Activated naive CD4-positive, alpha-beta T cell treated with anti-CD3 and anti-CD28 coated beads, Interleukin-2, amount 50 U/mL, for 72 hours (primary cell): ENCODE data around the gene SIL1. TPM values are rescaled to one million over a fixed set of nuclear protein-coding genes. Genes with fewer than 3 reads are reported as not detected.
"Not testable (repeated sequence)": the region's sequence is repeated elsewhere in the genome, so short reads cannot be mapped to it uniquely, and the experiment has no call there.

Experiments
- ATAC-seq, 2 donors: fragments of 150-1000 bp; cut with Tn5 transposase; 2 replicates each; pipeline ENCODE4 v1.10.0; 2021; ENCODE audit warnings: mild to moderate bottlenecking in 2 of 2, moderate library complexity in 2 of 2
- DNase-seq, 2 donors: peaks; one replicate each; pipeline ENCODE4 v3.0.0; 2021 to 2022; ENCODE audit warnings: low spot score in 2 of 2
- H3K27ac Mint-ChIP-seq, 2 donors: one replicate each; pipeline ENCODE4 v1.8.0; 2022; ENCODE audit warnings: mild to moderate bottlenecking in 2 of 2, mixed read lengths in 2 of 2
- H3K36me3 Mint-ChIP-seq, 2 donors: one replicate each; pipeline ENCODE4 v1.8.0; 2022; ENCODE audit warnings: mixed read lengths in 2 of 2
- H3K9me3 Mint-ChIP-seq, 2 donors: one replicate each; pipeline ENCODE4 v1.8.0; 2022; ENCODE audit warnings: mixed read lengths in 2 of 2
- total RNA-seq, 2 donors: library from RNA; stranded (reverse); gene quantifications; one replicate each; pipeline ENCODE4 v1.2.3, GENCODE V29; 2022

Gene SIL1
- total RNA-seq, 2 donors from 2014 or later, result 29.7 to 31.4 TPM

DNA sequence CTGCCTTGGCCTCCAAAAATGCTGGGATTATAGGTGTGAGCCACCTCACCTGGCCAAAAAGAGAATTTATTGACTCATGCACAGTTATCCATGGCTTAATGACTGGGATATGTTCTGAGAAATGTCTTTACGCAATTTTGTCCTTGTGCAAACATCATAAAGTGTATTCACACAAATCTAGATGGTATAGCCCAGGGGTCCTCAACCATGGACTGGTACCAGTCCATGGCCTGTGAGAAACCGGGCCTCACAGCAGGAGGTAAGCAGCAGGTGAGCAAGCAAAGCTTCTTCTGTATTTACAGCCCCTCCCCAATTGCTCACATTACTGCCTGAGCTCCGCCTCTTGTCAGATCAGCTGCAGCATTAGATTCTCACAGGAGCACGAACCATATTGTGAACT is 12.4 kb upstream of the SIL1 start:
- Mint-ChIP-seq H3K9me3 (no peaks in the 10 kb centered on the region), H3K36me3 (no peaks in the 10 kb centered on the region), H3K27ac (no peak overlapping the region)
- ATAC-seq (no peak), DNase-seq (no peak)

DNA sequence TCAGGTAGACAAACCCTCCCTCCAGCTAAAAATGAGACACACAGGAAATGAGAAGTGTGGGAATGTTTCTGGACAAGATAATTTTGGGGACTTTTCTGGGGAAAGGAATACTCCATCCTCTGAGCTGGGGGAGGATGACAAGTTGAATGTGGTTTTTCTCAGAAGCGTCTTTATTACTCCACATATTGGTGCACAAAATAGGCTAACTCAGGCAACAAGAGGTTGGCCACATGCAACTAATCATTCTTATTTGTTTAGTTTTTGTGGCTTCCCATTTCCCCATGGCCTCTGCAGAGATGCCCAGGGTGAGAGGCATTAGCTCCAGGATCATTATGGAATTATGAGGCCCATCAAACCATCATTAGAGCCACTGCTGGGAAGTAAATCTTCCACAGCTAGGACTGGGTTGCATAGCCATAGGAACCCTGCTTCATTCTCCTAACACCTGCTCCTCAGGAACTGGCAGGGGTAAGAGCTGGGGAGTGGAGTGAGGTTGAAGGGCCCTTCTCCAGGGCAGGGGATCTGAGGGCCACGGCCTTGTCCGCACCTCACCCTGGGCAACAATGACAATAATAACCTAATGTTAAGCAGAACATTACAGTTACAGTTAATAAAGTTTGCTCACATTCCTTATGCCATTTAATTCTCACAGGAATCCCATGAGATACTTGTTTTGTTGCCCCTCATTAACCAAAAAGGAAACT is 9.3 kb upstream of the SIL1 start:
- H3K9me3 Mint-ChIP-seq, result no peaks in the 10 kb centered on the region
- ATAC-seq, result no peak

DNA sequence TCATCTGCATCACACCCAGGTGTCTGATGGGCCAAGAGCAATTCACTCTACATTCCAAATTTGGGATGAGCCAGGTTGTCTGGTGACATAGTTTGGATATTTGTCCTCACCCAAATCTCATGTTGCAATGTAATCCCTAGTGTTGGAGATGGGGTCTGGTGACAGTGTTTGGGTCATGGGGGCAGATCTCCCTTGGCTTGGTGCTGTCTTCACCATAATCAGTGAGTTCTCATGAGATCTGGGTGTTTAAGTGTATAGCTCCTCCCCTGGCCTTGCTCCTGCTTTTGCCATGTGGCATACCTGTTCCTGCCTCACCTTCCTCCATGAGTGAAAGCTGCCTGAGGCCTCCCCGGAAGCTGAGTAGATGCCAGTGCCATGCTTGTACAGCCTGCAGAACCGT is 7.4 kb upstream of the SIL1 start:
- no peak overlapping the region for H3K27ac Mint-ChIP-seq
- no peak for ATAC-seq
- no peak for DNase-seq
- no peaks in the 10 kb centered on the region for H3K9me3 Mint-ChIP-seq
- no peaks in the 10 kb centered on the region for H3K36me3 Mint-ChIP-seq

More for the DNA sequence above, 9.3 kb upstream of the SIL1 start:
- no peak for DNase-seq
- no peak overlapping the region for H3K27ac Mint-ChIP-seq
- H3K36me3 Mint-ChIP-seq, result no peaks in the 10 kb centered on the region

DNA sequence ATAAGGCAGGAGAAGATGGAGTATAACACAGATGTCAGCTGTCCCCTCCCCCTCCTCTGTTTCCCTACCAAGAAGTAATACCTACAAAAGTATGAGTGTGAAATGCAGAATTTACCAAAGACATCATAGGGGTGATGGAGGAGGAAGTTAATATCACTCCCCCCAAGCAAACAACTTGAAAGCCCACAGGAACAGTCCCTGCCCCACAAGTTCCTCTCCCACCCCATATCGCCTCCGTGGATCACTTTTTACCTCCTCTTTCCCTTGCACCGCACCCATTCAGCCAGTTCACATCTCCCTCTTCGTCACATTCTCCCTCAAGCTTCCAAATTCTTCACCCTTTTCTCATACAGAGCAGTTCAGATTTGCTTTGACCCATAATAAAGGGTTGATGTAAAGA is 7.0 kb upstream of the SIL1 start:
- no peaks in the 10 kb centered on the region for H3K36me3 Mint-ChIP-seq

DNA sequence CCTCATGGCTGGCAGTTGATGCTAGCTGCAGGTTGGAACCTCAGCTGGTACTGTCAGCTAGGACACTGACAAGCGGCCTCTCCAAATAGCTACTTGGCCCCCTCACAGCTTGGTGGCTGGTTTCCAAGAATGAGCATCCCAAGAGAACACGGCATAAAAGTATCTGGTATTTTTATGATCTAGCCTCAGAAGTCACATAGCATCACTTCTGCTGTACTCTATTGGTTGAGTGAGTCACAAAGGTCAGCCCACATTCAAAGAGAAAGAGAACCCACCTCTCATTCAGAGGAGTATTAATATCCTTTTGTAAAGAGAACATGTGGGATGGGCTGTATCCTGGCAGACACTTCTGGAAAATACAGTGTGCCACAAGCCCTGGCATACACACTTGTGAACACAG is 6.0 kb upstream of the SIL1 start:
- Mint-ChIP-seq H3K36me3 (no peaks in the 10 kb centered on the region), H3K9me3 (no peaks in the 10 kb centered on the region), H3K27ac (no peak overlapping the region)
- peak in 1 of 2 donors; percentile 54 for ATAC-seq
- no peak for DNase-seq

More for the DNA sequence above, 7.0 kb upstream of the SIL1 start:
- DNase-seq, result no peak
- no peak for ATAC-seq
- Mint-ChIP-seq H3K9me3 (no peaks in the 10 kb centered on the region), H3K27ac (no peak overlapping the region)

DNA sequence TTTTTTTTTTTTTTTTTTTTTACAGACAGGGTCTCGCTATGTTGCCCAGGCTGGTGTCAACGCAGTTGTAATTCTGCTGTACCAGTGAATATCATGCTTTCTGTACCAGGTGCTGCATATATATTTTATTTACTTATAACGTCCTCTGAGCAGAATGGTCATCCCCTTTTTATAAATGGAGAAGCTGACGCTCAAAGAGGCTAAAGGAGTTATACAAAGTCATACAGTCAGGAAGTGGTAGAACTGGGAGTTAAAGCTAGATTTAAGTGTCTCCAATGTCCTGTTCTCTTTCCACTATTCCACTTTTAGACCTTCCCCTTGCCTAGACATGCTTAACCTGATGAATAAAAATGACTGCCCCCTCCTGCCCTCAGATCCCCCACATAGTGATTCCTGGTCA is 1.2 kb upstream of the SIL1 start:
- H3K9me3 Mint-ChIP-seq, result no peaks in the 10 kb centered on the region

DNA sequence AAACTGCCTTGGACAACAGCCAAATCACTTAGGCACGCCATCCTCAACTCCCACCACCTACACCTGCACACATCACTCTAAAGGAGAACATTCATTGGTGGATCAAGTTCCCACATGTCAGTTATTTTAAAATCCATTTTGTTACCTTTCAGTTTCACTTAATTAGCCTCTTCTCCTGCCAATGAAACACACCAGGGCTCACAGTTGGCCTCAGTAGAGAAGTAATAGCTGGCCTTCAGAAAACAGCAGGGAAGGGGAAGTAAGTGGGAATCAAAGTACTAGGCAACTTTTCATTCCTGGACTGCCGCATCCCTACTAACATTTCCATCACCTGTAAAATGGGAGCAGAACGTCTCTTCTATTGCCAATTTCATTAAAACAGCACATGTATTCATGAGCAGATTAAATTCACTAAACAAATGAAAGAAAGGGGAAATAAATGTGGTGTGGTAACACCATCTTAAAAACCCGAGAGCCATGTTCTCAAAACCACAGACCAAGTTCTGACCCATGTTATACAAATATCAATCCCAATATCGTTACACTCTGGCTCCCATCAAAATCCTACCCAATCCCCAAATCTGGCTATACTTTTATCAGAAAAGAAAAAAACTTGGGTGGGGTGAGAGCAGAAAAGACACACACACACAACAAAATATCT is 1.7 kb downstream of the SIL1 start:
- Mint-ChIP-seq H3K27ac (peak overlapping the region in 1 of 2 donors; percentile 90), H3K9me3 (no peaks in the 10 kb centered on the region), H3K36me3 (peaks cover 17 to 23% of the 10 kb centered on the region in 2 donors)
- no peak for ATAC-seq
- DNase-seq, result no peak

More for the DNA sequence above, 1.2 kb upstream of the SIL1 start:
- ATAC-seq (no peak), DNase-seq (no peak)
- no peak overlapping the region for H3K27ac Mint-ChIP-seq
- peaks cover 12 to 15% of the 10 kb centered on the region in 2 donors for H3K36me3 Mint-ChIP-seq

DNA sequence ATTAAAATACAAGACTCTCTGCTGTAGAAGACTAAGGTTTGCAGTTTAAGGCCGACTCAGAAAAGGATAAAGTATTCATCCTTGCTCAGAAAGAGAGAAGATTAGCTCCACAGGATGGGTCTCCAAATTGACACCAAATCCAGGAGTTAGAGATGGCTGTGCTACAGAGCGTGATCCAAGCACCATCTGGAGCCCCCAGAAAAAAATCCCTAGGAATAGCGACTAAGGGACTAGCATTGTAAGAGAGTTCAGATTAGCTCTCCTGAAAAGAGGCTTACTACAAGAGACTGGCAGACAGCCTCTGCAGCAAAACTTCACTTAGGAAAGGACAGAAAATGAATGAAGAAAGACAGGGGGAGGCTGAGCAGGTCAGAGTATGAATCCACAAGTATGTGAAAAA is 3.7 kb downstream of the SIL1 start:
- peaks cover 17 to 23% of the 10 kb centered on the region in 2 donors for H3K36me3 Mint-ChIP-seq
- no peak overlapping the region for H3K27ac Mint-ChIP-seq
- no peak for ATAC-seq
- H3K9me3 Mint-ChIP-seq, result no peaks in the 10 kb centered on the region
- DNase-seq, result no peak

DNA sequence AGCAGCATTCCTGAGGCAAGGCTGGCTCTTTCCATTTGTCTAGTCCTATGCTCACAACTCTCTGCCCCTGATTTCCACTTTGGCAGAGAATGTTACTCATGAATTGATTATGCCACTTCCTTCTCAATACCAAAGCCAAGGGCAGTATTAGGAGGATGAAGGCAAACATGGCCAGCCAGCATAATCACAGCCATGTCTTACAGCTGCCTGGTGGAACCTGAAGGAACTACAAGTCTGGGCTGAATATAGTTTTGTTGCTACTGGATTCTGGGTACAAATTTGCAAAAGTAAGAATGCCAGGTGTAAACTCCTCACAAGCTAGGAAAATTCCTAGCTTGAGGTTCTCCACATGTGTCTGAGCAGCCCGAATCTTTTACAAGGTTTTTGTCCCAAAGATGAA is 4.2 kb downstream of the SIL1 start:
- ATAC-seq (no peak), DNase-seq (no peak)
- Mint-ChIP-seq H3K27ac (no peak overlapping the region), H3K36me3 (peaks cover 17 to 23% of the 10 kb centered on the region in 2 donors), H3K9me3 (no peaks in the 10 kb centered on the region)

DNA sequence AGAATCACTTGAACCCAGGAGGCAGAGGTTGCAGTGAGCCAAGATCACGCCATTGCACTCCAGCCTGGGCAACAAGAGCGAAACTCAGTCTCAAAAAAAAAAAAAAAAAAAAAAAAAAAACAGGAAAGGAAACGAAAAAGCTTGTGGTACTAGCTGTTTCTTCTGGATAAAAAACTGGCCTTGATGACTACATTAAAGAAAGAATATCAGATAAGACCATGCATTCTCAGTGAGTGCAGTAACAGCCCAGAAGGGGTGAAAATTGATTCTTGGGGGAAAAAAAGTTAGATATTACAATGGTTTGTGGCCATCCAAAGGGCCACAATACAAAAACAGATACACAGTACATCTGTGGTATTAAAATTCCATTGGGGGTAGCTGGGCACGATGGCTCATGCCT is 5.3 kb downstream of the SIL1 start:
- H3K36me3 Mint-ChIP-seq, result peaks cover 17 to 22% of the 10 kb centered on the region in 2 donors
- H3K27ac Mint-ChIP-seq, DNase-seq, H3K9me3 Mint-ChIP-seq, ATAC-seq: not testable (repeated sequence)

DNA sequence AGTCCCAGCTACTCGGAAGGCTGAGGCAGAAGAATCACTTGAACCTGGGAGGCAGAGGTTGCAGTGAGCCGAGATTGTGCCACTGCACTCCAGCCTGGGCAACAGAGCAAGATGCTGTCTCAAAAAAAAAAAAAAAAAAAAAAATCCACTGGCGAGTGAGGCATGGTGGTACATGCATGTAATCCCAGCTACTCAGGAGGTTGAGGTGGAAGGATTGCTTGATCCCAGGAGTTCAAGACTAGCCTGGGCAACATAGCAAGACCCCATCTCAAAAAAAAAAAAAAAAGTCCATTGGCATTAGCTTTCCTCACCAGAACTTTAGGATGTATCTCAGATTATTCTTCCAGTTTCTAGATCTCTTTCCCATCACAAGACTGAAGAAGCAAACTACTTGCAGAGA is 6.2 kb downstream of the SIL1 start:
- H3K9me3 Mint-ChIP-seq, ATAC-seq, H3K27ac Mint-ChIP-seq, DNase-seq: not testable (repeated sequence)
- peaks cover 14 to 15% of the 10 kb centered on the region in 2 donors for H3K36me3 Mint-ChIP-seq

DNA sequence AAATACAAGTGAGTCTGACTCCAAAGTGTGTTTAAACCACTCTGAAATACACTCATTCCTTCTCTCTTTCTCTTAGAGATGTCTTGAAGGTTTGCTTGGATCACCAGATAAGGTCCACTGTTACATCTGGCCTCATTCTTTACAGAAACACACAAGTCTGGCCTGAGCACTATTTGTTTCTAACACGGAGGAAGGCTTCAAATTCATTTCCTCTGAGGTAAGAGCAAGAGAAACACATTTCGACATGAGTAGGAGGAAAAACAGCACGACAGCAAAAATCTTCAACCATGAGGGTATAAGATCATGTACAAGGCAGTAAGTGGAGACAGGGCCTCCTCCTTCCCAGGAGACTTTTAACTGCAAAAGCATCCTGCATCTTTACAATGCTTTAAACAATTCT is 8.0 kb downstream of the SIL1 start:
- H3K27ac Mint-ChIP-seq, result no peak overlapping the region
- H3K9me3 Mint-ChIP-seq, result no peaks in the 10 kb centered on the region
- DNase-seq (no peak), ATAC-seq (no peak)
- peaks cover 8 to 12% of the 10 kb centered on the region in 2 donors for H3K36me3 Mint-ChIP-seq

DNA sequence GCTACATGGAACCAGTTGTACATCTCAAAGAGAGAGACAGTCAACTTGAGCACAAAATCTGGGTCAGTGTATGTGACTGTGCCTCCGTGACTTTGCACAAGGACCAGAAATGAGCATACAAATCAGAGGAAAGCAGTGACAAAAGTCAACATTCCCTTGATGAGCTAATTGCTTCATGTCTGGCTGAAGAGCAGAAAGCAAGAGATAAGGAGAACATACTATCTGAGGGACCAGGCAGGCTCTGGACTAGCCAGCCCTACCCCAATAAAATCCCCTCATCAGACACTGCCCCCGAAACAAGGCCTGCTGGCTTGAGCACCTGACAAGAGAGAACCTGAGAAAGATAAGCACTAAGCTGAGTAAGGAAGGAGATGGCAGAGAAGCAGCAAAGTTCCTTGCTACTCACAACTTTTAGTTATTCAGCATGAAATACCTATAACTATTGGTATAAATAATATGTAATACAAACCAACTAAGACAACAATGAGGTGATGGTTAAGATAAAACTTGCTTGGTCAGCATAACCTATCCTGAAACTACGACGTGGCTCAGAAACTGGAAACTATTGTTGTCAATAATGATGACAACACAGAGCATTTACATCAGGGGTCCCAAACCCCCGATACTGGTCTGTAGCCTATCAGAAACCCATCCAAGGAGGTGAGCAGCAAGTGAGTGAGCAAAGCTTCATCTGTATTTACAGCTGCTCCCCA is 9.5 kb downstream of the SIL1 start:
- DNase-seq (no peak), ATAC-seq (no peak)
- H3K27ac Mint-ChIP-seq, result no peak overlapping the region
- H3K9me3 Mint-ChIP-seq, result no peaks in the 10 kb centered on the region
- peaks cover 8 to 12% of the 10 kb centered on the region in 2 donors for H3K36me3 Mint-ChIP-seq

DNA sequence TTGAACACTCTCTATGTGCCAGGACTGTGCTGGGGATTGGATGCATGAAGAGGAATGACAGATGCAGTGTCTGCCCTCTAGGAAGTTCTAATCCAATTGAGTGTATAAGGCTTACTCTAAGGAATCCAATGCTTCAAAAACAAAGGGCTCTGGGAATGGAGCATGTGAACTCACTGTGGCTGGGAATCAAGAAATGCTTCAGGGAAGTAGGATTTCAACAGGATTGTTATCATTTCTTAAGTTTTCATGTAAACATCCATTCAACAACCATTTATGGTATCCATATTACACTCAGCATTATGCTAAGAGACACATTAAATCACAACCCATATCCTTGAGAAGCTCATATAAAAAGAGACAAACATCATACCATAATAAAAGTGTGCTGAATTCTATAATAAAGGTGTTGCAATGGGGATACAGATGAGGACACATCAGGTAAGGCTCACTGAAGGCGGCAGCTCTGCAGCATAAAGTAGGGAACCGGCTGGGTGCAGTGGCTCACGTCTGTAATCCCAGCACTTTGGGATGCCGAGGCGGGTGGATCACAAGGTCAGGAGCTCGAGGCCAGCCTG is 11.3 kb downstream of the SIL1 start:
- Mint-ChIP-seq H3K36me3 (peaks cover 0 to 6% of the 10 kb centered on the region in 2 donors), H3K27ac (no peak overlapping the region), H3K9me3 (no peaks in the 10 kb centered on the region)
- DNase-seq (no peak), ATAC-seq (no peak)

DNA sequence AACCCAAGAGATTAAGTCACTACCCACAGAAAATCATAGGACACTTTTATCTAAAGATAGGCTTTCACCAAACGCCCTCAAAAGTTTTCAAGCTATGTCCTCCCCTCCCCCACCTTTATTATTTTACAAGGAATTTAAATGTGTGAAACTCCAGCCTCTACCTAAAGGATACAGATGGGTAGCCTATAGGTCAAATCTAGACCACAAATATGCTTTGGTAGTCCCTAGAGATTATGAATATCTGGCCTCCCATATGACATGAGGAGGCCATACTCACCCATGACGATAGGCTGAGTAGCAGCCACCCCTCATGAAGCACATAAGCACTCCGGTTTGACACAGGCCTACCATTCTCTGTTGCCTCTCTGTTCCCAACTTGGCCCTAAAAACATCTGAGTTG is 11.9 kb downstream of the SIL1 start:
- peaks cover 0 to 6% of the 10 kb centered on the region in 2 donors for H3K36me3 Mint-ChIP-seq
- no peak overlapping the region for H3K27ac Mint-ChIP-seq
- DNase-seq, result no peak
- ATAC-seq, result no peak
- no peaks in the 10 kb centered on the region for H3K9me3 Mint-ChIP-seq

DNA sequence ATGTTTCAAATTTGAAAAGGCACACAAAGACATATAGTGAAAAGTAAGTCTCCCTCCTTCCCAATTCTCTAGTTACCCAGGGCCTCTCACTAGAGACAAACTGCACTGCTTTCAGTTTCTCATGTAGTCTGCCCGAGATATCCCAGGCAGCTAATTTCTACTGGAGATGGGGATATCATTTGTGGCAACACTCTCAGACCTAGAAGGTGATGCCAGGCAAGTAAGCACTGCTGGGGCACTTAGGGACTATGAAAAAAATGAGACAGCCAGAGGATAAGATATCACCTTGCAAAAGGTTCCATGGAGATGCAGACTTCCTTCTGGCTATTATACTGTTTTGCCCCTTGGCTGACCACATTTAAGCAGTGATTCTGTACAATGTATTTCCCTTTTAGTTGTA is 12.6 kb downstream of the SIL1 start:
- no peak for DNase-seq
- no peaks in the 10 kb centered on the region for H3K9me3 Mint-ChIP-seq
- H3K36me3 Mint-ChIP-seq, result peaks cover 0 to 6% of the 10 kb centered on the region in 2 donors
- H3K27ac Mint-ChIP-seq, result no peak overlapping the region
- ATAC-seq, result no peak

DNA sequence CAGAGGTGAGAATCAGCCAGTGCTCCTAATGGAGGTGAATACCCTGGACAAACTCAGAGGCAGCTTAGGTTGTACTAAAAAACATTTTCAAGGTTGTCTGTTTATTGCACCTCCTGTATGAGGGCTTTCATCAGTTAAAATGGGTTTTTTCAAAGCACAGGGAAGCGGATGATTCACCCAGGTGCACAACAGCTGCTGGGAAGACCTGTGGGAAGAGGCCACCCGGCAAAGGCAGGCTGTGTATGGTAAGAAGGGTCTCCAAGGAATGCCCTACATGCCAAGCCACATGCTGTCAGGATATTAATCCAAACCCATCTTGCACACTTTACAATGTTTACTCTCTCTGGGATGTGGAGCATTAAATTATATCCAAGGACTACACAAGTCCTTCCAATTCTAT is 14.7 kb downstream of the SIL1 start:
- Mint-ChIP-seq H3K27ac (peak overlapping the region in 1 of 2 donors; percentile 15), H3K36me3 (peaks cover 0 to 6% of the 10 kb centered on the region in 2 donors), H3K9me3 (no peaks in the 10 kb centered on the region)
- ATAC-seq, result no peak
- no peak for DNase-seq
